Activated T-helper 2 cell treated with anti-CD3 and anti-CD28 coated beads, Interferon-gamma antibody, Interleukin-2, Interleukin-4, amounts not matched to agents 10 μg/mL and 5 μg/mL and 100 μg/mL, durations not matched to agents 14 hours and 24 hours and 36 hours (primary cell): ENCODE measurements around the gene ULK4. TPM values are rescaled to one million over a fixed set of nuclear protein-coding genes. Genes with fewer than 3 reads are reported as not detected.
"Not testable (repeated sequence)": the region's sequence is repeated elsewhere in the genome, so short reads cannot be mapped to it uniquely, and the experiment has no call there.

Source experiments
- DNase-seq: peaks from one replicate; pipeline ENCODE4 v3.0.0; 2021; ENCODE audit warnings: low spot score
- H3K27ac Mint-ChIP-seq: one replicate; pipeline ENCODE4 v1.8.0; 2021; ENCODE audit warnings: mixed read lengths
- H3K27me3 Mint-ChIP-seq: one replicate; pipeline ENCODE4 v1.8.0; 2021; ENCODE audit warnings: low read depth, mixed read lengths
- H3K36me3 Mint-ChIP-seq: one replicate; pipeline ENCODE4 v1.8.0; 2021; ENCODE audit warnings: low read depth, mixed read lengths
- H3K4me1 Mint-ChIP-seq: one replicate; pipeline ENCODE4 v1.8.0; 2021; ENCODE audit warnings: low read depth, mixed read lengths
- H3K4me3 Mint-ChIP-seq: one replicate; pipeline ENCODE4 v1.8.0; 2021; ENCODE audit warnings: low read depth, mild to moderate bottlenecking, moderate library complexity, mixed read lengths
- H3K9me3 Mint-ChIP-seq: one replicate; pipeline ENCODE4 v1.8.0; 2021; ENCODE audit warnings: mixed read lengths
- intact Hi-C: fragments of 100-400 bp; cut with micrococcal nuclease; formaldehyde crosslinking; loops from one replicate; pipeline ENCODE4 v1.15.1; 2023
- total RNA-seq: library from RNA; stranded (reverse); gene quantifications from 2 replicates; pipeline ENCODE4 v1.2.3, GENCODE V29; 2022

Gene ULK4
- total RNA-seq, 1 donor from 2014 or later: 7.5 TPM

DNA sequence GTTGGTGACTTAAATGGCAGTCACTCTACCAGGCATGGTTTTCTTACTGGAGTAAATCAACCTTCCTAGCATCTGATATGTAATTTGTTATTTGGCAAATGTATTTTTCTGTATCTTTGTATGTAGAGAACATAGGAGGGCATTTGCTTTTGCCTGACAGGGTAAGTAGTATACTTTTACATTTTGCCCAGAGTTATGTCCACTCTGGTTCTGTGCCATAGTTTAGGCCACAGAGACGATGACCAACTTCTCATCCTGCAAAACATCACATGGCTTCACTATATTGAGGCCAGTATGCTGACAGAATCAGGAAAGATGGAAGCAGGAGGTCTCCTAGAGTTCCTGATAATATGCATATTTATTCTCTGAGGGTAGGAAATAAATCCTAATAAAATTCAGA lies 23.1 kb upstream of the ULK4 start:
- Mint-ChIP-seq H3K27ac (no peak overlapping the region), H3K4me3 (no peak overlapping the region), H3K36me3 (no peaks in the 10 kb centered on the region), H3K4me1 (no peaks in the 10 kb centered on the region), H3K27me3 (peaks cover 5% of the 10 kb centered on the region), H3K9me3 (no peaks in the 10 kb centered on the region)
- no peak for DNase-seq
- intact Hi-C loops: no loop called here

- H3K27me3 Mint-ChIP-seq, H3K27ac Mint-ChIP-seq, intact Hi-C loops, DNase-seq, H3K4me1 Mint-ChIP-seq, H3K36me3 Mint-ChIP-seq, H3K4me3 Mint-ChIP-seq, H3K9me3 Mint-ChIP-seq: not testable (repeated sequence)
Measured at GRCh38 chr3:41983091-41983490, 21.2 kb upstream of the ULK4 start.

DNA sequence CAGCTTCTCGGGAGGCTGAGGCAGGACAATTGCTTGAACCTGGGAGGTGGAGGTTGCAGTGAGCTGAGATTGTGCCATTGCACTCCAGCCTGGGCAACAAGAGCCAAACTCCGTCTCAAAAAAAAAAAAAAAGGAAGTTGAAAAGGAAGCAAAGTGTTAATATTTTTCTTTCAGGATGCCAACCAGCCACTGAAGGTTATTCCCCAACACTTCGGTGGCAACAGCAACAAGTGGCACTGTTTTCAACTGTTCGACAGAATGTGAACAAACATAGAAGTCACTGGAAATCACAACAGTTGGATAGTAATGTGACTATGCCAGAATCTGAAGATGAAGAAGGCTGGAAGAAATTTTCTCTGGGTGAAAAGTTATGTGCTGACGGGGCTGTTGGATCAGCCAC lies 15.5 kb upstream of the ULK4 start:
- DNase-seq, H3K36me3 Mint-ChIP-seq, intact Hi-C loops, H3K4me1 Mint-ChIP-seq, H3K27ac Mint-ChIP-seq, H3K4me3 Mint-ChIP-seq, H3K9me3 Mint-ChIP-seq: not testable (repeated sequence)
- peaks cover 24% of the 10 kb centered on the region for H3K27me3 Mint-ChIP-seq

- intact Hi-C loops: no loop called here
- Mint-ChIP-seq H3K27me3 (peaks cover 19% of the 10 kb centered on the region), H3K9me3 (no peaks in the 10 kb centered on the region), H3K27ac (no peak overlapping the region), H3K36me3 (no peaks in the 10 kb centered on the region), H3K4me3 (no peak overlapping the region), H3K4me1 (no peaks in the 10 kb centered on the region)
- DNase-seq: no peak
Measured at GRCh38 chr3:41975416-41976103, 13.7 kb upstream of the ULK4 start.

DNA sequence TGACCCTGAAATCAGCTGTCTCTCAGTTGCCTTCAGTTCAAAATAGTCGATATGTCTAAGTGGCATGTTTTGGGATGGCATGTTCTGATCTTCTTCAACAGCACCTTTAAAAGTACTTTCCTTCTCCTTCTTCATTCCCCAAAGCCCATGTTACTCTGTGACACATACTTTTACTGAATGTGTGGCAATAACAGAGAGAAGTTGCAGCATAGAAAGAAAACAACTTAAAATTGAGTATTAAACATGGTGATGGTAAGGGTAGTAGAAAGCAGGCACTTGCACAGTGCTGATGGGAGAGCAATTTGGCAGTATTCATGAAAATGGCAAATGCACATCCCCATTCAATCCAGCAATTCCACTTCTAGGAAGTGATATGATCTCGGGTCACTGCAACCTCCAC lies 12.3 kb upstream of the ULK4 start:
- Mint-ChIP-seq H3K36me3 (no peaks in the 10 kb centered on the region), H3K9me3 (no peaks in the 10 kb centered on the region), H3K4me1 (no peaks in the 10 kb centered on the region), H3K27me3 (peaks cover 26% of the 10 kb centered on the region), H3K27ac (no peak overlapping the region), H3K4me3 (no peak overlapping the region)
- intact Hi-C loops: no loop called here
- DNase-seq: no peak

DNA sequence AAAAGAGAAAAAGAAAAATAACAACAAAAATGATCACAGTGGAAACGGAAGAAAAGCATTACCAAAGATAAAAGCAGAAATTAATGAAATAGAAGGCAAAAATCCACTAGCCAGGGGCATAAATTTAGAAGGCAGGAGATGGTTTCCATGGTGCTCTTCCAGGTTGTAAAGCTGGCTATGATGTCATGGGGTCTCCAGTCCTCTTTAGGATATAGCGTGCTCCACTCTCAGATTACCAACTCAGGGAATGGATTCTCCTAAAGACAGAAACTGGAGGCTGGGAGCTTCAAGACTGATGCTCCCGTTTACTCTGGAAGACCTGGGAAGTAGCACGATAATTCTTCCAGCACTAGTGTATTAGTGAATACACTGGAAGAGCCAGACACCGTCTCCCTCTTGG lies 10.9 kb upstream of the ULK4 start:
- DNase-seq: no peak
- Mint-ChIP-seq H3K9me3 (no peaks in the 10 kb centered on the region), H3K27me3 (peaks cover 23% of the 10 kb centered on the region), H3K36me3 (no peaks in the 10 kb centered on the region), H3K4me1 (no peaks in the 10 kb centered on the region), H3K4me3 (no peak overlapping the region), H3K27ac (no peak overlapping the region)
- intact Hi-C loops: no loop called here

DNA sequence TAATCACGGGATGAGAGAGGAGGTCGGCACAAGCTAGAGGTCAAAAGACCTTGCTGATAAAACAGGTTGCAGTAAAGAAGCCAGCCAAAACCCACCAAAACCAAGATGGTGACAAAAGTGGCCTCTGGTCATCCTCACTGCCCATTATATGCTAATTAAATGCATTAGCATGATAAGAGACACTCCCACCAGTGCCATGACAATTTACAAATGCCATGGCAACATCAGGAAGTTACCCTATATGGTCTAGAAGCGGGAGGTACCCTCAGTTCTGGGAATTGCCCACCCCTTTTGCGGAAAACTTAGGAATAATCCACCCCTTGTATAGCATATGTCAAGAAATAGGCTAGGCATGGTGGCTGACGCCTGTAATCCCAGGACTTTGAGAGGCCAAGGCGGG lies 4.3 kb upstream of the ULK4 start:
- intact Hi-C loops: loop anchor here (10.0 kb wide), 1 partner anchor 991 kb away; no protein-coding TSS in a partner anchor
- Mint-ChIP-seq H3K27ac (no peak overlapping the region), H3K9me3 (no peaks in the 10 kb centered on the region), H3K27me3 (peaks cover 10% of the 10 kb centered on the region), H3K4me3 (no peak overlapping the region), H3K4me1 (peaks cover 12% of the 10 kb centered on the region), H3K36me3 (no peaks in the 10 kb centered on the region)
- DNase-seq: no peak

- no peak for DNase-seq
- Mint-ChIP-seq H3K27me3 (peaks cover 2% of the 10 kb centered on the region), H3K36me3 (no peaks in the 10 kb centered on the region), H3K9me3 (no peaks in the 10 kb centered on the region), H3K4me3 (no peak overlapping the region), H3K27ac (no peak overlapping the region), H3K4me1 (peaks cover 19% of the 10 kb centered on the region)
- intact Hi-C loops: loop anchor here (5.0 to 10.0 kb wide), 3 partner anchors 198 to 1657 kb away; partner anchors contain the start of gene EIF1B
Measured at GRCh38 chr3:41963823-41964222, 1.9 kb upstream of the ULK4 start.

DNA sequence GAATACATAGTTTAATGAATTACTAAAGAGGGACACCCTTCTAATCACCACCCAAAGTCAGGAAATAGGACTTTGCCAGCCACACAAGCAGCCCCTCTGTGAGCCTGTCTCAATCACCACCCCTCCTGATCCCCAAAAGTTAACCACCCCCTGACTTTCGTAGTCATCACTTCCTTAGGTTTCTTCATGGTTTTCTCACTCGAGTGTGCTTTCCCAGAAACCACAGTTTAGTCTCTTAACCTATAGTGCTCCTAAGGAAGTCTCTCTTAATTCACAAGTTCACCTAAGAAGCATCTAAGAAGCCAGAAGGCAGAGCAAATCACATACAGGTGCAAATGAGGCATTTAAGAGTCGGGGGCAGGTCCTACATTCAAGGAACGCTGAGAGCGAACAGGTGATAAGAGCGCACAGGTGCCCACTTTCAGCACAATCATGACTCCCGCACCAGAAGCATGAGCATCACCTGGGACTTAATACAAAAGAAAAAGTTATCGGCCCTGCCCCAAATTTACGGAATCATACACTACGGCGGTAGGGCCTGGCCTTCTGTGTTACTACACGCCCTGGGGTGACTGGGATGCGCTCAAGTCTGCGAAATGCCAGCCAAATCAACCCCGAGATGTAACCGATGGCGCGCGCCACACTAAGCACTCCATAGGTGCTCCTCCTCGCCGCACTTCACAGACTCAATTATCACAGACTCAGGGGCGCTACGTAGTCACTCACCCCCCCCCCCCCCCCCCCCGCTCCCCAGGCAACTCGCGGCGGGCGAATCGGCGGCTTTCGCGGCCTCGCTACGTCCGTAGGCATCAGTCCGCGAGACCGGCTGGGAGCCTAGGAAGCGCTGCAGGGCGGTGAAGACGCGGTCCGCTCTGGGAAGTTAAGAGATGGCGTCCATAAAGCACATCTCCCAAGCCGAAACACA lies 815 bp downstream of the ULK4 start:
- H3K36me3 Mint-ChIP-seq: no peaks in the 10 kb centered on the region
- DNase-seq: peak; percentile 46
- peaks cover 21% of the 10 kb centered on the region for H3K4me1 Mint-ChIP-seq
- intact Hi-C loops: loop anchor here (2.0 to 10.0 kb wide), 4 partner anchors 132 to 1654 kb away; partner anchors contain the start of gene EIF1B
- no peaks in the 10 kb centered on the region for H3K27me3 Mint-ChIP-seq
- H3K9me3 Mint-ChIP-seq: no peaks in the 10 kb centered on the region
- peak overlapping the region; percentile 96 for H3K4me3 Mint-ChIP-seq
- H3K27ac Mint-ChIP-seq: peak overlapping the region; percentile 90

- Mint-ChIP-seq H3K36me3 (peaks cover 3% of the 10 kb centered on the region), H3K4me1 (peaks cover 13% of the 10 kb centered on the region), H3K9me3 (no peaks in the 10 kb centered on the region), H3K27ac (no peak overlapping the region), H3K27me3 (no peaks in the 10 kb centered on the region), H3K4me3 (no peak overlapping the region)
- DNase-seq: no peak
- intact Hi-C loops: no loop called here
Measured at GRCh38 chr3:41956574-41956973, 5.3 kb downstream of the ULK4 start.

- H3K4me3 Mint-ChIP-seq: no peak overlapping the region
- peaks cover 6% of the 10 kb centered on the region for H3K4me1 Mint-ChIP-seq
- intact Hi-C loops: no loop called here
- no peak for DNase-seq
- no peak overlapping the region for H3K27ac Mint-ChIP-seq
- H3K36me3 Mint-ChIP-seq: peaks cover 3% of the 10 kb centered on the region
- H3K9me3 Mint-ChIP-seq: no peaks in the 10 kb centered on the region
- no peaks in the 10 kb centered on the region for H3K27me3 Mint-ChIP-seq
Measured at GRCh38 chr3:41955192-41955591, 6.7 kb downstream of the ULK4 start.

DNA sequence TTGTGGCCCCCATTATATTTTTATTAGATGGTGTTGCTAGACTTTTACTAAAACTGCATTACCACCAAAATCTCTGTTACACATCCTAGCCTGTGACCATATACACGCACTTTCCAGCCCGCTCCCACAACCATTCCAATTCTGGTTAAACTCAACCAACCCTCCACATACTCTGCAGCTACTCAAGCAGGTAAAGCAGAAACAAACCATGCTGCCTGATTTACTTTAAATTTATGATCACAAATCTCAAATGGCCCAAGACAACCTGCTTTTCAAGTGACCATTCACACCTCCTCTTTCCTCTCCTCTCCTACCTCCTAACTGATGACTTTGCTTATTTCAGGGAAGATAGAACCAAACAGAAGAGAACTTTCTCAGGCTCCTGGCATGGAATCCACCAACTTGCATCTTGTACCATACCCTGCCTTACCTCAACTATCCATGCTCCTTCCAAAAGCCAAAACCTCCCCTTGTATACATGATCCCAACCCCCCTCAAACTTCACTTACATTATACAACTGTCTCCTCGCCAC lies 18.5 kb downstream of the ULK4 start:
- H3K27me3 Mint-ChIP-seq: no peaks in the 10 kb centered on the region
- DNase-seq: no peak
- no peaks in the 10 kb centered on the region for H3K4me1 Mint-ChIP-seq
- no peaks in the 10 kb centered on the region for H3K36me3 Mint-ChIP-seq
- intact Hi-C loops: no loop called here
- H3K9me3 Mint-ChIP-seq: no peaks in the 10 kb centered on the region
- H3K4me3 Mint-ChIP-seq: no peak overlapping the region
- no peak overlapping the region for H3K27ac Mint-ChIP-seq

- H3K27me3 Mint-ChIP-seq: no peaks in the 10 kb centered on the region
- no peaks in the 10 kb centered on the region for H3K4me1 Mint-ChIP-seq
- H3K9me3 Mint-ChIP-seq: no peaks in the 10 kb centered on the region
- no peak for DNase-seq
- intact Hi-C loops: no loop called here
- H3K36me3 Mint-ChIP-seq: no peaks in the 10 kb centered on the region
- no peak overlapping the region for H3K27ac Mint-ChIP-seq
- no peak overlapping the region for H3K4me3 Mint-ChIP-seq
Measured at GRCh38 chr3:41940393-41940792, 21.5 kb downstream of the ULK4 start.
